ENCODE measurements around the gene NLRP1. TPM values are rescaled to one million over a fixed set of nuclear protein-coding genes. Genes with fewer than 3 reads are reported as not detected.
"Not testable (repeated sequence)": the region's sequence is repeated elsewhere in the genome, so short reads cannot be mapped to it uniquely, and the experiment has no call there.

NLRP1 gene
- polyA plus RNA-seq, 1 donor from 2014 or later = 255 TPM

- H3K27ac ChIP-seq (ENCODE audit: low read length) = not testable (repeated sequence)
Observed at GRCh38 chr17:5578768-5579167, 5.5 kb downstream of the NLRP1 start.

GRCh38 chr17:5573017-5573416 lies 11.3 kb downstream of the NLRP1 start:
- not testable (repeated sequence) for H4K20me1 ChIP-seq (ENCODE audit: insufficient read depth); H3K4me3 ChIP-seq (ENCODE audit: low read length); H3K9me3 ChIP-seq (ENCODE audit: low read length); H3K9ac ChIP-seq (ENCODE audit: low read length); H3K27ac ChIP-seq (ENCODE audit: low read length); H3K79me2 ChIP-seq (replicated peaks; ENCODE audit: insufficient read depth, low read length); H3F3A ChIP-seq (ENCODE audit: insufficient read depth, low read length, poor library complexity, severe bottlenecking); H3K27me3 ChIP-seq (ENCODE audit: insufficient read depth, low read depth, low read length); H3K4me2 ChIP-seq (ENCODE audit: low read length); H3K9me2 ChIP-seq (ENCODE audit: insufficient read depth, low read length); H2AFZ ChIP-seq (ENCODE audit: low read depth, low read length); H3K36me3 ChIP-seq (ENCODE audit: insufficient read depth, low read length)

More at GRCh38 chr17:5578768-5579167, 5.5 kb downstream of the NLRP1 start:
- not testable (repeated sequence) for H3K4me3 ChIP-seq (ENCODE audit: low read length); H3K9me2 ChIP-seq (ENCODE audit: insufficient read depth, low read length); H2AFZ ChIP-seq (ENCODE audit: low read depth, low read length); H3K36me3 ChIP-seq (ENCODE audit: insufficient read depth, low read length); H4K20me1 ChIP-seq (ENCODE audit: insufficient read depth); H3K27me3 ChIP-seq (ENCODE audit: insufficient read depth, low read depth, low read length); H3F3A ChIP-seq (ENCODE audit: insufficient read depth, low read length, poor library complexity, severe bottlenecking); H3K9me3 ChIP-seq (ENCODE audit: low read length); H3K79me2 ChIP-seq (replicated peaks; ENCODE audit: insufficient read depth, low read length); H3K9ac ChIP-seq (ENCODE audit: low read length); H3K4me2 ChIP-seq (ENCODE audit: low read length)

- Histone ChIP-seq H3F3A (ENCODE audit: insufficient read depth, low read length, poor library complexity, severe bottlenecking) (no peaks in the 10 kb centered on the region), H3K36me3 (ENCODE audit: insufficient read depth, low read length) (no peaks in the 10 kb centered on the region), H3K9ac (ENCODE audit: low read length) (no peak overlapping the region), H3K9me3 (ENCODE audit: low read length) (no peaks in the 10 kb centered on the region), H3K79me2 (replicated peaks; ENCODE audit: insufficient read depth, low read length) (no peaks in the 10 kb centered on the region), H3K4me2 (ENCODE audit: low read length) (no peak overlapping the region), H2AFZ (ENCODE audit: low read depth, low read length) (no peak overlapping the region), H4K20me1 (ENCODE audit: insufficient read depth) (no peaks in the 10 kb centered on the region), H3K27ac (ENCODE audit: low read length) (no peak overlapping the region), H3K9me2 (ENCODE audit: insufficient read depth, low read length) (no peaks in the 10 kb centered on the region), H3K4me3 (ENCODE audit: low read length) (no peak overlapping the region), H3K27me3 (ENCODE audit: insufficient read depth, low read depth, low read length) (no peaks in the 10 kb centered on the region)
- TF ChIP-seq RAD21 (conservative IDR thresholded peaks at IDR 0.05) (no peak), POLR2AphosphoS5 (IDR thresholded peaks at IDR 0.05) (no peak), CTCF (IDR thresholded peaks at IDR 0.05; ENCODE audit: poor library complexity, severe bottlenecking) (no peak), EZH2 (IDR thresholded peaks at IDR 0.05; ENCODE audit: borderline replicate concordance, insufficient read depth, low read length, poor library complexity, severe bottlenecking) (no peak), EP300 (conservative IDR thresholded peaks at IDR 0.05; ENCODE audit: poor library complexity, severe bottlenecking) (no peak), SMC3 (conservative IDR thresholded peaks at IDR 0.05; ENCODE audit: poor library complexity) (no peak), MXI1 (conservative IDR thresholded peaks at IDR 0.05; ENCODE audit: poor library complexity, severe bottlenecking) (no peak), TAF1 (IDR thresholded peaks at IDR 0.05; ENCODE audit: low read depth) (no peak), REST (IDR thresholded peaks at IDR 0.05; ENCODE audit: borderline replicate concordance) (no peak)
Observed at GRCh38 chr17:5571281-5571680, 13.0 kb downstream of the NLRP1 start.
